ENCODE measurements around the gene MAST1.

GRCh38 chr19:12840091-12841079, 2.1 kb downstream of the MAST1 start:
- TF ChIP-seq, protein P1, sequence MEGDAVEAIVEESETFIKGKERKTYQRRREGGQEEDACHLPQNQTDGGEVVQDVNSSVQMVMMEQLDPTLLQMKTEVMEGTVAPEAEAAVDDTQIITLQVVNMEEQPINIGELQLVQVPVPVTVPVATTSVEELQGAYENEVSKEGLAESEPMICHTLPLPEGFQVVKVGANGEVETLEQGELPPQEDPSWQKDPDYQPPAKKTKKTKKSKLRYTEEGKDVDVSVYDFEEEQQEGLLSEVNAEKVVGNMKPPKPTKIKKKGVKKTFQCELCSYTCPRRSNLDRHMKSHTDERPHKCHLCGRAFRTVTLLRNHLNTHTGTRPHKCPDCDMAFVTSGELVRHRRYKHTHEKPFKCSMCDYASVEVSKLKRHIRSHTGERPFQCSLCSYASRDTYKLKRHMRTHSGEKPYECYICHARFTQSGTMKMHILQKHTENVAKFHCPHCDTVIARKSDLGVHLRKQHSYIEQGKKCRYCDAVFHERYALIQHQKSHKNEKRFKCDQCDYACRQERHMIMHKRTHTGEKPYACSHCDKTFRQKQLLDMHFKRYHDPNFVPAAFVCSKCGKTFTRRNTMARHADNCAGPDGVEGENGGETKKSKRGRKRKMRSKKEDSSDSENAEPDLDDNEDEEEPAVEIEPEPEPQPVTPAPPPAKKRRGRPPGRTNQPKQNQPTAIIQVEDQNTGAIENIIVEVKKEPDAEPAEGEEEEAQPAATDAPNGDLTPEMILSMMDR (IDR thresholded peaks at IDR 0.05; ENCODE audit: borderline replicate concordance, extremely low read depth, low read length, poor library complexity, severe bottlenecking) = no peak
- no peak for TF ChIP-seq EZH2 (IDR thresholded peaks at IDR 0.05; ENCODE audit: borderline replicate concordance, low read depth, low read length, severe bottlenecking)
